Ovary (tissue), 3 donors: ENCODE measurements around the gene DIS3L2.
"Not testable (repeated sequence)": the region's sequence is repeated elsewhere in the genome, so short reads cannot be mapped to it uniquely, and the experiment has no call there.

ENCODE experiments used
- EP300 ChIP-seq: sonication (generic); formaldehyde crosslinking; IDR thresholded peaks from one replicate; pipeline ENCODE4 v1.6.1; 2017; ENCODE audit warnings: antibody characterized with exemption
- POLR2A ChIP-seq: fragments of 450-650 bp; IDR thresholded peaks from one replicate; pipeline ENCODE4 v1.6.1; 2017; ENCODE audit warnings: antibody characterized with exemption, mild to moderate bottlenecking, moderate library complexity
- TF ChIP-seq, protein P1 (sequence below), 3 donors: fragments of 450-650 bp in 2 of 3; fragments of 200-600 bp in 1 of 3; IDR thresholded peaks; one replicate each; pipeline versions ENCODE4 v1.5.1 to v1.8.0; 2016 to 2022; ENCODE audit warnings: antibody characterized with exemption in 3 of 3, mild to moderate bottlenecking in 1 of 3
- donor health status: DM: no; HTN: no; CAD: no.

DNA sequence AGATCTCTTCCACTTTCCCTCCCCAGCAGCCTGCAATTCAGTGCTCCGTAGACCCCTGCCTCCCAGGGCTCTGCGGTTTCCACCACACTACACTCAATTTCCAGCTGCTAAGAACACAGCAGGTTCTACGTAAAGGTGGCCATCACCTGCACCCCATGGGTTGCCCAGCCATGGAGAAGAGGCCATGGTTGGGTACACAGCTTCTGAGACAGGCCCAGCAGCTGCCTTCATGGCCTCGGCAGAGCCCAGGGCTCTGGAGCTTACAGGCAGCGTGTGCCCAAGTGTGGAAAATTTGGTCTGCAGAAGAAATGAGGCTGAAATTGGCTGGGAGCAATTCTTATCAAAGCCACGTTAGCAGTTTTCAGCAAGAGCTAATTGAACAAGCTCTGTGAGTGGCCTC is 362.5 kb downstream of the DIS3L2 start:
- TF ChIP-seq, protein P1, sequence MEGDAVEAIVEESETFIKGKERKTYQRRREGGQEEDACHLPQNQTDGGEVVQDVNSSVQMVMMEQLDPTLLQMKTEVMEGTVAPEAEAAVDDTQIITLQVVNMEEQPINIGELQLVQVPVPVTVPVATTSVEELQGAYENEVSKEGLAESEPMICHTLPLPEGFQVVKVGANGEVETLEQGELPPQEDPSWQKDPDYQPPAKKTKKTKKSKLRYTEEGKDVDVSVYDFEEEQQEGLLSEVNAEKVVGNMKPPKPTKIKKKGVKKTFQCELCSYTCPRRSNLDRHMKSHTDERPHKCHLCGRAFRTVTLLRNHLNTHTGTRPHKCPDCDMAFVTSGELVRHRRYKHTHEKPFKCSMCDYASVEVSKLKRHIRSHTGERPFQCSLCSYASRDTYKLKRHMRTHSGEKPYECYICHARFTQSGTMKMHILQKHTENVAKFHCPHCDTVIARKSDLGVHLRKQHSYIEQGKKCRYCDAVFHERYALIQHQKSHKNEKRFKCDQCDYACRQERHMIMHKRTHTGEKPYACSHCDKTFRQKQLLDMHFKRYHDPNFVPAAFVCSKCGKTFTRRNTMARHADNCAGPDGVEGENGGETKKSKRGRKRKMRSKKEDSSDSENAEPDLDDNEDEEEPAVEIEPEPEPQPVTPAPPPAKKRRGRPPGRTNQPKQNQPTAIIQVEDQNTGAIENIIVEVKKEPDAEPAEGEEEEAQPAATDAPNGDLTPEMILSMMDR (IDR thresholded peaks at IDR 0.05): not testable (repeated sequence)
- not testable (repeated sequence) for TF ChIP-seq POLR2A, EP300
